ENCODE results near the gene ITGB5.
"Not testable (repeated sequence)": the region's sequence is repeated elsewhere in the genome, so short reads cannot be mapped to it uniquely, and the experiment has no call there.

ITGB5 gene

GRCh38 chr3:124767691-124768090 is 119.5 kb downstream of the ITGB5 start:
- in situ Hi-C loops (cut with MboI; ENCODE audit: low pct_unique_long_range_greater_than_20kb, low sequenced_read_pairs), result no loop called here
- DNase-seq, result no peak

GRCh38 chr3:124767264-124767663 is 119.9 kb downstream of the ITGB5 start:
- in situ Hi-C loops (cut with MboI; ENCODE audit: low pct_unique_long_range_greater_than_20kb, low sequenced_read_pairs), result no loop called here
- no peak for DNase-seq

- in situ Hi-C loops (cut with MboI; ENCODE audit: low pct_unique_long_range_greater_than_20kb, low sequenced_read_pairs), result no loop called here
- no peak for DNase-seq
These were observed 120.8 kb downstream of the ITGB5 start for GRCh38 chr3:124766113-124767095.

- DNase-seq, result no peak
- in situ Hi-C loops (cut with MboI; ENCODE audit: low pct_unique_long_range_greater_than_20kb, low sequenced_read_pairs), result no loop called here
These were observed 121.8 kb downstream of the ITGB5 start for GRCh38 chr3:124765197-124765840.

GRCh38 chr3:124764746-124765145 is 122.4 kb downstream of the ITGB5 start:
- DNase-seq, result no peak
- in situ Hi-C loops (cut with MboI; ENCODE audit: low pct_unique_long_range_greater_than_20kb, low sequenced_read_pairs), result no loop called here

- in situ Hi-C loops (cut with MboI; ENCODE audit: low pct_unique_long_range_greater_than_20kb, low sequenced_read_pairs), result no loop called here
- no peak for DNase-seq
These were observed 123.4 kb downstream of the ITGB5 start for GRCh38 chr3:124763644-124764358.

- in situ Hi-C loops (cut with MboI; ENCODE audit: low pct_unique_long_range_greater_than_20kb, low sequenced_read_pairs), result no loop called here
- DNase-seq, result no peak
These were observed 124.0 kb downstream of the ITGB5 start for GRCh38 chr3:124763206-124763605.

GRCh38 chr3:124762661-124763011 is 124.5 kb downstream of the ITGB5 start:
- in situ Hi-C loops (cut with MboI; ENCODE audit: low pct_unique_long_range_greater_than_20kb, low sequenced_read_pairs), result no loop called here
- DNase-seq, result no peak

- DNase-seq, result no peak
- in situ Hi-C loops (cut with MboI; ENCODE audit: low pct_unique_long_range_greater_than_20kb, low sequenced_read_pairs), result no loop called here
These were observed 125.1 kb downstream of the ITGB5 start for GRCh38 chr3:124761935-124762660.

GRCh38 chr3:124761250-124761796 is 125.8 kb downstream of the ITGB5 start:
- peak; percentile 69 for DNase-seq
- in situ Hi-C loops (cut with MboI; ENCODE audit: low pct_unique_long_range_greater_than_20kb, low sequenced_read_pairs), result no loop called here

GRCh38 chr3:124760601-124761000 is 126.6 kb downstream of the ITGB5 start:
- in situ Hi-C loops (cut with MboI; ENCODE audit: low pct_unique_long_range_greater_than_20kb, low sequenced_read_pairs), result no loop called here
- no peak for DNase-seq

GRCh38 chr3:124759666-124760401 is 127.3 kb downstream of the ITGB5 start:
- in situ Hi-C loops (cut with MboI; ENCODE audit: low pct_unique_long_range_greater_than_20kb, low sequenced_read_pairs), result no loop called here
- no peak for DNase-seq

- in situ Hi-C loops (cut with MboI; ENCODE audit: low pct_unique_long_range_greater_than_20kb, low sequenced_read_pairs), result no loop called here
- DNase-seq, result no peak
These were observed 128.1 kb downstream of the ITGB5 start for GRCh38 chr3:124758851-124759635.

GRCh38 chr3:124757926-124758325 is 129.2 kb downstream of the ITGB5 start:
- in situ Hi-C loops (cut with MboI; ENCODE audit: low pct_unique_long_range_greater_than_20kb, low sequenced_read_pairs); DNase-seq: not testable (repeated sequence)

- in situ Hi-C loops (cut with MboI; ENCODE audit: low pct_unique_long_range_greater_than_20kb, low sequenced_read_pairs), result no loop called here
- no peak for DNase-seq
These were observed 135.1 kb downstream of the ITGB5 start for GRCh38 chr3:124752051-124752450.

GRCh38 chr3:124751501-124751900 is 135.7 kb downstream of the ITGB5 start:
- in situ Hi-C loops (cut with MboI; ENCODE audit: low pct_unique_long_range_greater_than_20kb, low sequenced_read_pairs), result no loop called here
- no peak for DNase-seq

GRCh38 chr3:124749877-124750276 is 137.3 kb downstream of the ITGB5 start:
- in situ Hi-C loops (cut with MboI; ENCODE audit: low pct_unique_long_range_greater_than_20kb, low sequenced_read_pairs); DNase-seq: not testable (repeated sequence)
